ENCODE measurements around the gene JAML. TPM values are rescaled to one million over a fixed set of nuclear protein-coding genes. Genes with fewer than 3 reads are reported as not detected.
"Not testable (repeated sequence)": the region's sequence is repeated elsewhere in the genome, so short reads cannot be mapped to it uniquely, and the experiment has no call there.

Gene JAML
- total RNA-seq, 1 donor from 2014 or later = 0.19 TPM

- Mint-ChIP-seq H3K27me3 (peaks cover 51% of the 10 kb centered on the region), H3K9me3 (no peaks in the 10 kb centered on the region)
Observed at GRCh38 chr11:118186346-118187107, 38.3 kb downstream of the JAML start.

GRCh38 chr11:118184784-118185579, 39.8 kb downstream of the JAML start:
- no peak for DNase-seq (ENCODE audit: extremely low spot score, unreplicated experiment)
- Mint-ChIP-seq H3K27me3 (peaks cover 46% of the 10 kb centered on the region), H3K9me3 (no peaks in the 10 kb centered on the region), H3K27ac (no peak overlapping the region), H3K4me1 (ENCODE audit: unreplicated experiment) (peaks cover 6% of the 10 kb centered on the region), H3K36me3 (no peaks in the 10 kb centered on the region), H3K4me3 (no peak overlapping the region)
- TF ChIP-seq CTCF (conservative IDR thresholded peaks at IDR 0.05) = no peak

More at GRCh38 chr11:118186346-118187107, 38.3 kb downstream of the JAML start:
- Mint-ChIP-seq H3K36me3 (no peaks in the 10 kb centered on the region), H3K4me3 (no peak overlapping the region), H3K4me1 (ENCODE audit: unreplicated experiment) (no peaks in the 10 kb centered on the region), H3K27ac (no peak overlapping the region)
- DNase-seq (ENCODE audit: extremely low spot score, unreplicated experiment) = no peak
- TF ChIP-seq CTCF (conservative IDR thresholded peaks at IDR 0.05) = no peak

GRCh38 chr11:118183691-118184090, 41.1 kb downstream of the JAML start:
- peaks cover 37% of the 10 kb centered on the region for H3K27me3 Mint-ChIP-seq
- H3K9me3 Mint-ChIP-seq; H3K4me1 Mint-ChIP-seq (ENCODE audit: unreplicated experiment); H3K4me3 Mint-ChIP-seq; DNase-seq (ENCODE audit: extremely low spot score, unreplicated experiment); H3K36me3 Mint-ChIP-seq; H3K27ac Mint-ChIP-seq: not testable (repeated sequence)

- no peak for DNase-seq (ENCODE audit: extremely low spot score, unreplicated experiment)
- H3K36me3 Mint-ChIP-seq = no peaks in the 10 kb centered on the region
- H3K4me3 Mint-ChIP-seq = no peak overlapping the region
- H3K9me3 Mint-ChIP-seq = no peaks in the 10 kb centered on the region
- H3K4me1 Mint-ChIP-seq (ENCODE audit: unreplicated experiment) = peaks cover 18% of the 10 kb centered on the region
- no peak overlapping the region for H3K27ac Mint-ChIP-seq
- peaks cover 32% of the 10 kb centered on the region for H3K27me3 Mint-ChIP-seq
- no peak for TF ChIP-seq CTCF (conservative IDR thresholded peaks at IDR 0.05)
Observed at GRCh38 chr11:118180300-118180703, 44.5 kb downstream of the JAML start.

GRCh38 chr11:118176778-118177134, 48.1 kb downstream of the JAML start:
- TF ChIP-seq CTCF (conservative IDR thresholded peaks at IDR 0.05) = no peak
- Mint-ChIP-seq H3K27ac (no peak overlapping the region), H3K9me3 (no peaks in the 10 kb centered on the region), H3K4me3 (peak overlapping the region; percentile 87), H3K27me3 (peaks cover 44% of the 10 kb centered on the region), H3K4me1 (ENCODE audit: unreplicated experiment) (peaks cover 29% of the 10 kb centered on the region), H3K36me3 (no peaks in the 10 kb centered on the region)
- DNase-seq (ENCODE audit: extremely low spot score, unreplicated experiment) = no peak
